HG03280 (cell line): Measurements from ENCODE around the gene PDIK1L.

Experiments used
- ATAC-seq: cut with Tn5 transposase; IDR thresholded peaks from one replicate; pipeline ENCODE4 v1.9.1; 2021; ENCODE audit warnings: mild to moderate bottlenecking, moderate library complexity; ENCODE audit not compliant: unreplicated experiment

PDIK1L gene

GRCh38 chr1:26111530-26112406, at the start of gene PDIK1L:
Gene PDIK1L, plus strand, starts transcription at chr1:26111824. Its CDS starts 2,485 bp downstream, at chr1:26114309.
- peak; percentile 74 for ATAC-seq

DNA sequence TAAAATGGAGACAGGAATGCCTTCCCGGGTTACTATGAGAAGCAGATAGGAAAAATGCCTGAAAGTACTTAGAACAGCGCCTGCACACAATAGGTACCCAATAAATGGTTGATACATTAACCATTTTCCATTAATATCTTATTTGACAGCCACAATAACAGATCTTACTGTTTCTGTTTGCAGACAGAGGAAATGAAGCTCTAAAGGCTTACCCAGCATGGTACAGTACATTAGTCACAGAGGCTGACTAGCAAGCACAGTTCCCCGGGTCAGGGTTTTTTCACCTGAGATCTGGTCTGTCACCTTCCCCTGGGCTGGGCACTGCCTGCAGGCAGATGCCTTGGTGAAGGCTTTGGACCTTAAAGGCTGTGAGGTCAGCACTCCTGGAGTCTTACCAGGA, 47.1 kb upstream of the PDIK1L start:
- ATAC-seq: no peak

- no peak for ATAC-seq
Measured at GRCh38 chr1:26066160-26066559, 45.5 kb upstream of the PDIK1L start.

- ATAC-seq: no peak
Measured at GRCh38 chr1:26066857-26067256, 44.8 kb upstream of the PDIK1L start.

DNA sequence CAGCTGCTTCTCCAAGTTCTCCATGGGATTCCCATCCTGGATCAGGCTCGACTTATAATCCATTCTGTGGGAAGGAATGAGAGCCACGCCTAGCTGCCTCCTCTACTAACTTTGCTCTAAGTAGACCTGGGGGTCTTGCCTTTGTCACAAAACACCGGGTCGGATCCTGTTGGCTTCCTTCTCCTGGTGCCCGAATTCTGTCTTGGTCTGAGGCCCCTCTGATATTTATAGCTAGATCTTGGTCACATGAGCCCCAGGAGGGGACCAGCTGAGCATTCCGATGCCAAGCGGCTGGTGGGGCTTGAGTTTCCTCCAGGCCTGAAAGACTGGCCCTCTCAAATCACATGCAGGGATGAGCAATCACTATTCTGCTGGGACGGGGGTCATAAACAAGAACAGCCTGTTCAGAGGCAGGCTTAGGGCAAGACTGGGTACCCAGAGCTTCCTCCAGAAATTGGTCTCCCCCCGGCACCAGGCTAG, 44.2 kb upstream of the PDIK1L start, which contains the start of gene TRIM63:
TSS of gene TRIM63 (minus strand) at position 199 of the 480 bp plus-strand sequence. CDS start at position 63, 136 bp downstream.
- ATAC-seq: no peak

DNA sequence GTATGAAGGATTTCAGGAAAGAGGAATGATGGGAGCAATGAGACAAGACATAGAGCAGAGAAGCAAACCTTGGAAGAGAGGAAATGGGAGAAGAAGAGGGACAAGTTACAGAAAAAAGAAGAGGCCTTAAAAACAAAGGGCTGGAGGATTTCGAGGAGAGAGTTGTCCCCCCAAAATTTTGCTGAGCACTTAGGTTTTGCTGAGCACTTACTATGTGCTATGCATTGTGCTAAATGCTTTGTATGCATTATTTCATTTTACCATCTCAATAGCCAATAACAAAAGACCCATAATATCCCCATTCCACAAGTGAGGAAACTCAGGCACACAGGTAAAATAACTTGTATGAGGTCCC, 41.7 kb upstream of the PDIK1L start:
- ATAC-seq: no peak

- no peak for ATAC-seq
Measured at GRCh38 chr1:26070296-26070962, 41.2 kb upstream of the PDIK1L start.

DNA sequence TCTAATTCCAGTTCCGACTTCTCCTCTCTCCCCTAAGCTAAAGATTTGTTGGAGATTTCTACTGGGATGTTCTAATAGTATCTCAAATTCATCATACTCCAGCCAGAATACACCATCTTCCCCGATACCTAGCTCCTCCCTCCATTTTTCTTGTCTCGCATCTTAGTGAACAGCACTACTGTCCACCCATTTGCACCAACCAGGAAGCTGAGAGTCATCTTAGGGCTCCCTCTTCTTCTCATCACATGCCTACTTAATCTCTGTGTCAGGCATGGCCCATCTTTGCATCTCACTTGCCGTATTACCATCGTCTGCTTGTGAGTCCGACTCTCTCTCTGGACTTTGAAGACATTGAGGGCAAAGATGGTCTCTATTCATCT, 40.7 kb upstream of the PDIK1L start:
- no peak for ATAC-seq

DNA sequence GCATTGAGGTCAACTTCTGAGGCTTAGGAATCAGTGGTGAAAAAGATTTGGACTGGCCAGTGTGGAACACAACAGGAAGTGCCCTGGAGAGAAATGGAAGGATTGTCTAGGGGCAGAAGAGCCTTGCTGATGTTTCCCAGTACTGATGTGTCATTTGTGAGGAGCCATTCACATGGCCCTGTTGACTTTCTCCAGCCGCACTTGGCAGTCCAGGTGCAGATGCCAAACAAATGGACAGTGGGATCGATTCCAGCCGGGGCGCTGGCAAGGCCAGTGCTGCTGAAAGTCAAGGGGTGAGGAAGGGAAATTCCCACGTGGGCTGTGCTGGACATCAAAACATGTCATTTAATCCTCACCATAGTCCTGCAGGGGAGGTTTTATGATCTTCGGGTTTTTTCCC, 39.3 kb upstream of the PDIK1L start:
- no peak for ATAC-seq

DNA sequence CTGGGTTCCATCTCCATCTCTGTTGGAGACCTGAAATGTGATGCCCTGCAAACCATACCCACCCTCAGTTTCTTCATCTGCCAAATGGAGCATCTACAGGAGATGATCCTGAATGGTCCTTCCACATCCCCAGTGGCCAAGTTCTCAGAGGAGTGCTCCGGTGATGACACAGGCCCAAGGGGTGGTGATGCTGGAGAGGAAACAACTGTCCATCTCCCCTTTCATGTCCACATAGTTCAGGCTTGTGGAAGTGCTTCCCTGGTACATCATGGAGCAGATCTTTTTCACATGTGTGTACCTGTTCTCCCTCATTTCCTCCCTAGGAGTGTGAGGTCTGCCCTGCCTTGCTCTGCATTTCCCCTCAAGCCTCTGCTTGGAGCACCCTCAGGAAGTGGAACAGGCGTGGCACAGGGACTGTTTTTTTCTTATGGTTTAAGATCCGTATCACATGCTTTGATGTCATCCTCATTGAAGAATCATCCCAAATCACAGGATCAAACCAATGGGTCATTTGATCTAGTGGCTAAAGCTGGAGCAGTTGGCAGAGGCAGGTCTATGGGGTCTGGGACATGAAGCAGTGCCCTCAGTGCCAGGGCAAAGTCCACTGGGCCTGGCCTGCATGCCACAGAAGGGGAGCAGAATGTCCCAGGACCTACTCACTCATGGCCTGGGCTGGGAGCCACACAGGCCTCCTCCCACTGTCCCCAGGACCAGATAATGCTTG, 36.0 kb upstream of the PDIK1L start:
- no peak for ATAC-seq

GRCh38 chr1:26077524-26077923, 34.1 kb upstream of the PDIK1L start:
- ATAC-seq: no peak

DNA sequence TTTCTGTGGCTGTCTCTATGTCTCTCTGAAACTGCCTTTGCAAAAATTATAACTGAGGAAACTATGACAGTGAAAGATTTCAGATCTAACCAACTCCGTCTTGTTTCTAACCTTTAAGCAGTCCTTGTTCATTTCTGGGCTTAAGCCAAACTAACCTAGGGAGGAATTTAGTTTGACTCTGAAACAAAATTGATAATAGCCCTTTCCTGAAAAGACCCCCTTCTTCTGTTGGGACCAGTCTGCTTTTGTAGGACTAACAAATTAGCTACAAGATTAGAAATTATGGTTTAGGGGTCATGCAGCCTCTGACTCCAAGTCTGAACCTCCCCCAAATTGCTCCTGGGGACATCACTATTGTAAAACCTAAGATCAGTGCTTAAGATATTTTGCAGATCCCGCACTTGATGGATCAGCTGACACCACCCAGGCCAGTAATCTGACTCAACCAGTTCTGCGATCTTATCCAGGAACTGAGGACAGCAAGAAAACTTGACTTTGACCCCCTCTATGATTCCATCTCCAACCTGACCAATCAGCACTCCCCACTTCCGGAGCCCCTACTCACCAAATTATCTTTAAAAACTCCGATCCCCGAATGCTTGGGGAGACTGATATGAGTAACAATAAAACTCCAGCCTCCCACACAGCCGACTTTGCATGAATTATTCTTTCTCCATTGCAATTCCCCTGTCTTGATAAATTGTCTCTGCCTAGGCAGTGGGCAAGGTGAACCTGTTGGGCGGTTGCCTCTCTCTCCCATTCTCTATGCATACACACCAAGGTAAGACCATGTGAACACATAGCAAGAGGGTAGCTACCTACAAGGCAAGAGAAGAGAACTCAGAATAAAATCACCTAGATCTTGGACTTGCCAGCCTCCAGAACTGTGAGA, 33.1 kb upstream of the PDIK1L start:
- ATAC-seq: no peak

DNA sequence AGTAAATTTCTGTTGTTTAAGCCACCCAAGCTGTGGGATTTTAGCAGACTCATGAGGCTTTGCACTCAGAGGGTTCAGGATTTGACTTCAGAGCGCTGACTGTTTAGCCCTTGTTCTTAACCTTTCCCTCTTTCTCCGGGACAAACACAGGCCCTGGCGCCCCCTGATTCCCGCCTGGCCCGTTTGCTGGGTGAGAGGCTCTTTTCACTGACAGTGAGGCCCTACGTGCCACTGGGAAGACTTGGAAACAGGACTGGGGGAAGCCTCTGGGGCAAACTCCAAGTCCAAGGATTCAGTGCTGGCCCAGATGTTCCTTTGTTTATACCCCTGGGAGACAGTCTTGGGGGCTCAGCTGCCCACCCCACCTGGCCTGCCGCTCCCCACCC, 32.5 kb upstream of the PDIK1L start:
- ATAC-seq: no peak

DNA sequence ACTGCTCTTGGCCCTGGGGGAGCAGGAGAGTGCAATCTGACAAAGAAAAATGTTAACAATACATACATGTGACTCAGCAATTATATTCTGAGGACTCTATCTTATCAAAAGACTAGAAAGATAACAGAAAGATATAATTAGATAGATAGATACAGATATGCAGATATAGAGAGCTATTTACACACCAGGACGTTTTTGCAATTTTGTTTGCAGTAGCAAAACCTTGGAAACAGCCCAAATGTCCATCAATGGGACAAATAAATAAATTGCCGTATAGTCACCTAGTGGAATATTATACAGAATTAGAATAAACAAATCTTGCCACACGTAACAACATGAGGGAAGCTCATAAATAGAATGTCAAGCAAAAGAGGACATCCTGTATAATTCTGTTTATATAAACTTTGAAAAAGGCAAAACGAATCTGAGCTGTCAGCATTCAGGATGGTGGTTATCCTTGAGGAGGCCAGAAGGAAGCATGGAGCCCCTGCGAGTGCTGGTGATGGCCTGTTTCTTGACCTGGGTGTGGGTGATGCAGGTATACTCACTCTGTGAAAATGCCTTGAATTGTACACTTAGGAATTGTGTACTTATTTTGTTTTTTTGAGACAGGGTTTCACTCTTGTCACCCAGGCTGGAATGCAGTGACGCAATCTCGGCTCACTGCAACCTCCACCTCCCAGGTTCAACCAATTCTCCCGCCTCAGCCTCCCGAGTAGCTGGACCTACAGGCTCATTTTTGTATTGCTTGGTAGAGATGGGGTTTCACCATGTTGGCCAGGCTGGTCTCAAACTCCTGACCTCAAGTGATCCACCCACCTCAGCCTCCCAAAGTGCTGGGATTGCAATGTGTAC, 31.4 kb upstream of the PDIK1L start:
- ATAC-seq: no peak

- ATAC-seq: no peak
Measured at GRCh38 chr1:26081267-26082019, 30.2 kb upstream of the PDIK1L start.

- ATAC-seq: no peak
Measured at GRCh38 chr1:26082020-26082350, 29.6 kb upstream of the PDIK1L start.

- no peak for ATAC-seq
Measured at GRCh38 chr1:26083208-26083607, 28.4 kb upstream of the PDIK1L start.

GRCh38 chr1:26084091-26084561, 27.5 kb upstream of the PDIK1L start:
- ATAC-seq: no peak

DNA sequence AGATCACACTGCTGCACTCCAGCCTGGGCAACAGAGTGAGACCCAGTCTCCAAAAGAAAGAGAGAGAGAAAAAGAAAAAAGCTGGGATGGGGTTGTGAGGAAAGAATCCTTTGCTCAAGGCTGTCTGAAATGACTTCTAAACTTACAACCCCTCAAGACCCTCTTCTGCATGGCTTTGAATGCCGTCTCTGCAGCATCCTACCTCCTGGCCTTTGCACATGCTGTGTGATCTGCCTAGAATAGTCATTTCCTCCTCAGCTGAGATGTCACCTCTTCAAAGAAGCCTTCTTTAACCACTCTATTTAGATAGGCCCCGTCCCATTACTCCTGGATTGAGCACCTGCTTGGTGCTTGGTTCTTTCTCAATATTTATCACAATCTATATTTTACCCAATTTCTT, 26.8 kb upstream of the PDIK1L start:
- ATAC-seq: no peak
